Activated T-cell treated with anti-CD3 and anti-CD28 coated beads, Interleukin-2, amount 50 U/mL, for 48 hours (primary cell): Measurements from ENCODE around the gene APOO.
"Not testable (repeated sequence)": the region's sequence is repeated elsewhere in the genome, so short reads cannot be mapped to it uniquely, and the experiment has no call there.

Source experiments
- DNase-seq, 2 experiments: peaks; one replicate each; pipeline ENCODE4 v3.0.0-alpha.2; 2020

APOO gene

GRCh38 chrX:23901805-23902204 lies 5.9 kb downstream of the APOO start:
- peak; percentile 26 to 41 for DNase-seq

GRCh38 chrX:23901060-23901459 lies 6.7 kb downstream of the APOO start:
- no peak for DNase-seq

DNA sequence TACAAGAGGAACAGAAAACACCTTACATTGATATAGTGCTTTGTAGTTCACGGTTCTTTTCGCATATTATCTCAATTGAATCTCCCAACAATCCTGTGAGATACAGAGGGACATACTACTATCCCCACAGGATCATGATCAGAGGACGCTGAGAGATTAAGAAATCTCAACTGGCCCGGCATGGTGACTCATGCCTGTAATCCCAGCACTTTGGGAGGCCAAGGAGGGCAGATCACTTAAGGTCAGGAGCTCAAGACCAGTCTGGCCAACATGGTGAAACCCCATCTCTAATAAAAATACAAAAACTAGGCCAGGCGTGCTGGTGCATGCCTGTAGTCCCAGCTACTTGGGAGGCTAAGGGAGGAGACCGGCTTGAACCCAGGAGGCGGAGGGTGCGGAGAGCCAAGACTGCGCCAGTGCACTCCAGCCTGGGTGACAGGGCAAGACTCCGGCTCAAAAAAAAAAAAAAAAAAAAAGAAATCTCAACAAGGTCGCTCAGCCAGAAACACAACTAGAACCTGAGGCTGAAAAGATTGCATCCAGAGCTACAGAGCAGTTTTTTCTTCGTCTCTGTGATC lies 7.4 kb downstream of the APOO start:
- DNase-seq, result no peak

GRCh38 chrX:23898412-23898959 lies 9.3 kb downstream of the APOO start:
- DNase-seq, result no peak

DNA sequence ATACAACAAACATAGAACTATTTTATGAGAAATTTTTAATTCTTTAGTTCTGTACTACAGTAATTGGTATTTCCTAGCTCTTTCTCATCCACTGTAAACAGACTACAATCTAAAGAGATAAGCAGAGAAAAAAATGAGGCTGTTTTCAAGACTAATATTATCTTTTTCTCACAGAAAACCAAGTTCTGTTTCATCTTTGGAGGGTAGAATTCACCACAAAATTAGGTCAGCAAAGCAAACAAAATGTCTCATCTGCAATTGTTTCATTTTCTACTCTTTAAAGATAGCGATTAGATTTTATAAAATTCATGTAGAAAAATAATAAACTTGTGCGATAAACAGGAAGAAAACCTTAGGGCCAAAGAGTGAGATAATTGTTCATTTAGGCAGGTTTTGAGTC lies 10.8 kb downstream of the APOO start:
- no peak for DNase-seq

DNA sequence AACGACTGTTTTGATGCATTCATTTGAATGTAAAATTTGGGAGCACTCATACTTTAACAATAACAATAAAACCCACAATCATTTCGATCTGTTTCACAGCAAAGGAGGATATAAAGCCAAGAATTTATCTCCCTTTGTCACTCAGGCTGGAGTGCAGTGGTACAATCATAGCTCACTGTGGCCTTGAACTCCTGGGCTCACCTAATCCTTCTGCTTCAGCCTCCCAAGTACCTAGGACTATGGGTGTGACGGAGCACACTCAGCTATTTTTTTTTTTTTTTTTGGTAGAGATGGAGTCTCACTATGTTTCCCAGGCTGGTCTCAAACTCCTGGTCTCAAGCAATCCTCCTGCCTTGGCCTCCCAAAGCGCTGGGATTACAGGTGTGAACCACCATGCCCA lies 11.2 kb downstream of the APOO start:
- DNase-seq, result not testable (repeated sequence)

DNA sequence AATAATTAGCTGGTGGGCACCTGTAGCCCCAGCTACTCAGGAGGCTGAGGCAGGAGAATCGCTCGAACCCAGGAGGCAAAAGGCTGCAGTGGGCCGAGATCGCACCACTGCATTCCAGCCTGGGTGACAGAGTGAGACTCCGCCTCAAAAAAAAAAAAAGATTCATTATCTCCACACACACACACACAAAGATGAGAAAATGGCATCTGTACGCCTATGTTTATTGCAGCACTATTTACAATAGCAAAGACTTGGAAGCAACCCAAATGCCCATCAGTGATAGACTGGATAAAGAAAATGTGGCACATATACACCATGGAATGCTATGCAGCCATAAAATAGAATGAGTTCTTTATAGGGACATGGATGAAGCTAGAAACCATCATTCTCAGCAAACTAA lies 12.7 kb downstream of the APOO start:
- DNase-seq, result not testable (repeated sequence)

DNA sequence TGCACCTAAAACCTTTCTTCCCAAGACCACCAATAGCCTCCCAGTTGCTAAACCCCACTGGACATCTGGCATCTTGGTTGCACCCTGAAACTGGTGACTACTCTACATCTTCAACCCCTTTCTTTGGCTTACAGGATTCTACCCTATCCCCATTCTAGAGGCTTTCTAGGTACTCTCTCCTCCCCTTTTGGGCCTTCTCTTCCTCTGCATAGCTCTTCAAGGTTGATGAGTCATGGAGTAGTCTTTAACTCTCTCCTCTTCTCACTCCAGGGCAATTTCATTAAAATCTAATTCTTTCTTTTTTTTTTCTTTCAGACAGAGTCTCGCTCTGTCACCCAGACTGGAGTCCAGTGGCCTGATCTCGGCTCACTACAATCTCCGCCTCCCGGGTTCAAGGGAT lies 16.8 kb downstream of the APOO start:
- no peak for DNase-seq

DNA sequence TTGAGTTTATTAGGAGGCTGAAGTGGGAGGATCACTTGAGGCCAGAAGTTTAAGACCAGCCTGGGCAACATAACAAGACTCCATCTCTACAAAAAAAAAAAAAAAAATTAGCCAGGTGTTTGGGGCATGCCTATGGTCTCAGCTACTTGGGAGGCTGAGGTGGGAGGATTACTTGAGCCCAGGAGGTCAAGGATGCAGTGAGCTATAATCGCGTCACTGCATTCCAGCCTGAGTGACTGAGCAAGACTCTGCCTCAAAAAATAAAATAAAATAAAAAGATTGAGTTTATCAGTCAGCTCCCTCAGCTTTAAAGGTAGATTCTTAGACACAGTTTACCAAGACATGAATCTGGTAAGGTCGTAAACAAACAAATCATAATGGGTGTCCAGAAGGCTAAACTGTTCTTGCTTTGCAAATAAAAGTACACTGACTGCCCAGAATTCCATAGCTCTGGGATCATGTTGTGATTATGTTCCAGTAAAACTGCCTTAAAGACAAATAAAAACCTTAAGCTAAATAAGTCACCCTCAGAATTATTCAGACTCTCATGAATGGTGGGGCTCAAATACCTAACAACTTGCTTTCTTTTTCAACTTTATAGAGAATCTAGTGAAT lies 18.7 kb downstream of the APOO start:
- DNase-seq, result no peak

- DNase-seq, result no peak
Measured at GRCh38 chrX:23887918-23888317, 19.8 kb downstream of the APOO start.

DNA sequence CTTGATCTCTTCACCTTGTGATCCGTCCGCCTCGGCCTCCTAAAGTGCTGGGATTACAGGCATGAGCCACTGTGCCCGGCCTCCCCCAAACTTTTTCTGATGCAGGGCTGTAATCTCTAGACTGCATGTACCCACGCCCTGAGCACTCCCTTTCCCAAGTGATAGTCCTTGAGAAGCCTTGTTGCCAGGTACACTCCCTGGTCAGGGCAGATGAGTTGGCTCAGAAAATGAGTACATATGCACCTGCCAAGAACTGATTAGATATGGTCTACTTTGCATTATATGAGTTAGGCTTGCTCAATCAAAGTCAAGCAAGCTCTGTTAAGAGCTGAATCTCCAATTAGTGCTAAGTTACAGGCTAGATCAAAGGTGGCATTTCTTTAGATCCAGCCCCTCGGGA lies 20.3 kb downstream of the APOO start:
- DNase-seq, result no peak

GRCh38 chrX:23885803-23886202 lies 21.9 kb downstream of the APOO start:
- DNase-seq, result no peak

- no peak for DNase-seq
Measured at GRCh38 chrX:23884427-23885024, 23.2 kb downstream of the APOO start.

DNA sequence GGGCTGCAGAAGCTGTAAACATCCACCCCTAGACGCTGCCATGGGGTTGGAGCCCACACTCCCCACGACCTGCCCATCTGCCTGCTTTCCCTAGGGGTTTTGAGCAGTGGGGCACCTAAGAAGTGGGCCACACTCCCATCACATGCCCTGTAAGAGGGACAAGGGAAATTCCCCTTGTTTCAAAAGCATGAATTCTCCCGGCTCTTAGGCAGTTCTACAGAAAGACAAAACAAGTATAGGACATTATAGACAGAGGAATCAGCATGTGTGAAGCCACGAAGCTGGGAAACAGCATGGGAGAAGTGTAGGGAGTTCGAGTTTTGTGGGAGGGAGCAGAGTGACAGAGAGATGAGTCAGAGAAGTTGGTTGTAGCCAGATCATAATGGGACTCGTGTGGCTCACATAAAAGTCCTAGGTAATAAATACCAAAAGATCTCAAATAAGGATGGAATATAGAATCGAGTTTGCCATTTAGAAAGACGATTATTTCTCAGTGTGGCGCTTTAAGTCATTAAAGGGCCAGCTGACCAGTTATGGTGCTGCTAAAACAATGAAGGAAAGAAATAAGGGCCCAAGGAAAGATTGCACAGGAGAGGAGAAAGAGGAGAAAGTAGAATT lies 23.9 kb downstream of the APOO start:
- peak; percentile 22 to 28 for DNase-seq

DNA sequence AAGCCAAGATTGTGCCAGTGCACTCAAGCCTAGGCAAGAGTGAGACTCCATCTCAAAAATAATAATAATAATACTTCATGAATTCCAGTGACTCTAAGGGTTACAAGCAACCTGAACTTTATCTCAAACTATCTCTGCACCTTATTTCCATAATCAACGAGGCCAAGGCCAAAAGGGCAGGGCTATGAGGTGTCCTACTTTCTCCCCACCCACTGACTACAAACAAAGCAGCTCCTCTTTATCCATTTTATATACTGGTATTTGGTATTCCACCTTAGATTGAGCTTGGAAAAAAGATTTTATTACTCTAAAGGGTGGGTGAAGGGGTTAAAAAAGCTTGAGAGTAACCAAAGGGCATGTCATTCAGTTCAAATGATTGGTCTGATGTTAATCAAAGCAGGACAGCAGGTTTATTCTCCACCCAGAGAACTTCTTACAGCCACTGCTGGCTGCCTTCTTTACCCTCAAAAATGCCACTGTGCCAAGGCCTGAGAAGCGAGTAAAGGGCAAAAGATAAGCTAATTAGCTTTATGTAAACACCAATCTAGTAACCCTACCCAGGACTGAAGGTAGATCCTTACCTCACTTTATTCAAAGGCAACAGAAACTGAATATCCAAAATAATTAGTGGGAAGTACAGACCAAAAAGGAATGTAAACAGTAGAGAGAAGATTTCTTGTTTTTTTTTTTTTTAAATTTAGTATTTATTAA lies 28.2 kb downstream of the APOO start:
- DNase-seq, result no peak

DNA sequence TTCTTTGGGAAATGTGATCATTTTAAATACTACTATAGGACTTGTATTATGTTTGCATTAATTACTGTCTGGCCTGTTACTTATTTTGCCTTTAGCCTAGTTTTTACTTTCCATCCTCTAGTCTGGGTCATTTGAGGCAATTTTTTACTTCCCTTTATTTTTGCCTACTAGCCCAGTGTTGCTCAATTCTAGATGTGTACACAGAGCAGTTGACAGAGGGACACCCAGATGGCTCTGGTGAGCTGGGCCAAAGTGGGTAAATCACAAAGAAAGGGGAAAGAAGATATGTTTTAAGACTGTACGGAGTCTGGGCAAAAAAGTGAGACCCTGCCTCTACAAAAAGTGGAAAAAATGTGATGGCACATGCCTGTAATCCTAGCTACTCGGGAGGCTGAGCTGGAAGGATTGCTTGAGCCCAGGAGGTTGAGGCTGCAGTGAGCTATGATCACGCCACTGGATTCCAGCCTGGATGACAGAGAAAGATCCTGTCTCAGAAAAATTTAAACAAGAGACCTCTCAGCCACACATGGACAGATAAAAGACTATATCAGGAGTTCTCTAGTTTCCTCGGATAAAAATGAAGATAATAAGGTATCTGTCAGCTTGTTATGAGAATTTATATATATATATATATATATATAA lies 35.7 kb downstream of the APOO start:
- no peak for DNase-seq

GRCh38 chrX:23870041-23870440 lies 37.7 kb downstream of the APOO start:
- no peak for DNase-seq

DNA sequence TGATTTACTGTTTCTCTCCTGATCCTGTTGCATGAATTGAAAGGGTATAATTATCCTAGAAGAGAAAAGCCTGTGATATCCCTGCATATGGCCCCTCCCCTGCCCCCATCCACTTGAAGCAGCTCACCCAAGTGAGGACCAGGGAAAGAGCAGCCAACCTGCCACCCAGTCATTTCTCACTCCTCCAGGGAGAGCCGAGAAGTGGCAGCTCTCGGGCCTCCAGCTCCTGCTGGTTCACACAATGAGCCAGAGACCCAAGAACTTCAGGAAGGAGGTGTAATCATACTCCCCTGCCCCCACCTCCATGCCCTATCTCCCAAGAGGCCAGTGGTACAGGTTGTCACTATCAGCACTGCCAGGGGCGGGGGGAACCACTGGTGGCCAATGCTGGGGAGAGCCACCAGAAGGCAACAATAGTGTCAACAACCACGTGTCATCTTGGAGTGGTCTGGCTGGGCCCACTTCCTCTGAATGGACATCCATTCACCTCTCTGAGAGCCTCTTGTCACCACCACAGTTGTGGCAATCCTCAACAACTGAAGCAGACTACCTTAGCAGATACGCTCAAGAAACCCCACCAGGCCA lies 42.9 kb downstream of the APOO start:
- no peak for DNase-seq

DNA sequence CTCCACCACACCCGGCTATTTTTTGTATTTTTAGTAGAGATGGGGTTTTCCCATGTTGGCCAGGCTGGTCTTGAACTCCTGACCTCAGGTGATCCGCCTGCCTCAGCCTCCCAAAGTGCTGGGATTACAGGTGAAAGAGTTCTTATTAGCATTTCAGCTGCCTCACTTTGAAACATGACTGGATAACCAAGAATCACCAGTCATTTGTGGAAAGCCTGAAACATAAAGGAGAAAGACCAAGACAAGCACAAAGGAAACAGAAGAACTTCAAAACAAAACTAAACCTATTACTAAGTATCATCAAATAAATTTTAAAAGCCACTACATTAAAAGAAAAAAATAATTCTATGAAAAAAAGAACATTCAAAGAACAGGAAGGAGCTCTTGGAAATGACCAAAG lies 45.8 kb downstream of the APOO start:
- not testable (repeated sequence) for DNase-seq

DNA sequence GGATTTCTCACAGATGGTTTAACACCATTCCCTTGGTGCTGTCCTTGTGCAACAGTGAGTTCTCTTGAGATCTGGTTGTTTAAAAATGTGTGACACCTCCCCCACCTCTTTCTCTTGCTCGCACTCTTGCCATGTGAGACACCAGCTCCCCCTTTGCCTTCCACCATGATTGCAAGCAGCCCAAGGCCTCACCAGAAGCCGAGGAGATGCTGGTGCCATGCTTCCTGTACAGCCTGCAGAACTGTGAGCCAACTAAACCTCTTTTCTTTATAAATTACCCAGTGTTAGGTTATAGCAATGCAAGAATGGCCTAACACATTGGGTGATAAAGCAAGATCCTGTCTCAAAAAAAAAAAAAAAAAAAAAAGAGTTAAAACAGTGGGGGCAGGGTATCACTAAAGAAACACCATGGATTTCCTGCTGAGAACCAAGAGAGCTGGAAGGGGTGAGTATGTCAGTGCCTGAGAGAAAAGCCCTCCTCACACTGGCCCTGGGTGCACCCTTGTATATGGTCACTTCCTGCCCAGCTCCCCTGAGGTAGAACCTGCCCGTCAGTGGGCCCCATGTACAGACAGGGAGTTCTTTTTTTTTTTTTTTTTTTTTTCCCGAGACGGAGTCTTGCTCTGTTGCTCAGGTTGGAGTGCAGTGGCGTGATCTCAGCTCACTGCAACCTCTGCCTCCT lies 46.4 kb downstream of the APOO start:
- no peak for DNase-seq

DNA sequence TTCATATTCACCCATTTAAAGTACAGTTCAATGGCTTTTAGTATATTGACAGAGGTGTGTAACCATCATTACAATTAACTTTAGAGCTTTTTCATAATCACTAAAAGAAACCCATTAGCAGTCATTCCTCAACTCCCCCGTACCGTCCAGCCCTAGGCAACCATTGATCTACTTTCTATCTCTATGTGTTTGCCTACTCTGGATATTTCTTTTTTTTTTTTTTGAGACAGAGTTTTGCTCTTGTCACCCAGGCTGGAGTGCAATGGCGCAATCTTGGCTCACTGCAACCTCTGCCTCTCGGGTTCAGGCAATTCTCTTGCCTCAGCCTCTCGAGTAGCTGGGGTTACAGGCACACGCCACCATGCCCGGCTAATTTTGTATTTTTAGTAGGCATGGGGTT lies 48.5 kb downstream of the APOO start:
- DNase-seq, result not testable (repeated sequence)

GRCh38 chrX:23857935-23858334 lies 49.8 kb downstream of the APOO start:
- DNase-seq, result no peak
